ENCODE measurements around the gene PGM2L1.

DNA sequence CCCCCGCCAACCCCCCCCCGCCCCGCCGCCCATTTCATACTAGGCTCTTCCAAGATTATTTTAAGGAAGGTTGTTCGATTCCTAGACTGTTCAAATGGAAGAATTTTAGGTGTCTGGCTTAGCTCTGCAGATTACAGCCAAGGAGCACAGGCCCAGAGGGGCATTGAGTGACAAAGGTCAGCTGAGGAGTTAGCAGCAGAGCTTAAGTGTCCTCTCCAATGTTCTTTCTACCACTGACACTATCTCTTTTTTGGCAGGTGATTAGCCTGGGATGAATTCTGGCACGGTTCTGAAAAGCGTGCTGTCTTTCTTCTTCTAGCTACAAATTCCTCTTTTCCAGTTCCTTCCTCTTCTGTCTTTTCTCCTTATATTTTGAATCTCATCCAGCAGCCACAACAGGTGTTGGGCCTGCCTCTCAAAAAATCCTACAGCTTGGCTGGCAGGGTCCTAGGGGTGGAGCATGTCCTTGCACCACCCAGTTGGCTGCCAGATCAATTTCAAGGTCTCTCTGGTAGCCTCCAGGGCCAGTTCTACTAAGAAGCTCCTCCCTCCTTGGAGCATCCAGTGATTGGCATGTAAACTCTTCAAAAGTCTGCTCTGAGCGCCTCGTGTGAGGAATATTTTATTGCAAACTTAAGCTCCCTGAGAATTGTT lies 46.1 kb upstream of the PGM2L1 start:
- TF ChIP-seq GATA3 (IDR thresholded peaks at IDR 0.05; ENCODE audit: low read depth, low read length) (no peak), GATA2 (IDR thresholded peaks at IDR 0.05; ENCODE audit: low read depth, low read length) (no peak)

Data from SH-SY5Y (cell line).